HFF-Myc (cell line): Measurements from ENCODE around the gene MED29.

Source experiments
- DNase-seq: peaks from one replicate; pipeline ENCODE4 v3.0.0-alpha.2; 2011; ENCODE audit warnings: low read depth; ENCODE audit errors: extremely low read depth
- H3K4me3 ChIP-seq: replicated peaks from 2 replicates; pipeline ENCODE4 v1.5.1; 2011; ENCODE audit warnings: low read depth, mild to moderate bottlenecking, control low read depth, low read length
- CTCF ChIP-seq: IDR thresholded peaks from 2 replicates; pipeline ENCODE4 v1.5.1; 2012; ENCODE audit warnings: mild to moderate bottlenecking, low read depth, low read length, control low read depth; ENCODE audit errors: missing control alignments

Gene MED29

GRCh38 chr19:39423258-39424086, 32.3 kb downstream of the MED29 start:
- DNase-seq = no peak
- TF ChIP-seq CTCF = no peak
- no peak overlapping the region for H3K4me3 ChIP-seq

- no peak for DNase-seq
- TF ChIP-seq CTCF = no peak
- no peak overlapping the region for H3K4me3 ChIP-seq
Observed at GRCh38 chr19:39424934-39425333, 33.8 kb downstream of the MED29 start.

- no peak overlapping the region for H3K4me3 ChIP-seq
- no peak for TF ChIP-seq CTCF
- no peak for DNase-seq
Observed at GRCh38 chr19:39425744-39426143, 34.6 kb downstream of the MED29 start.

- TF ChIP-seq CTCF = no peak
- DNase-seq = no peak
- no peak overlapping the region for H3K4me3 ChIP-seq
Observed at GRCh38 chr19:39426170-39426569, 35.0 kb downstream of the MED29 start.

GRCh38 chr19:39427707-39428106, 36.5 kb downstream of the MED29 start:
- TF ChIP-seq CTCF = no peak
- H3K4me3 ChIP-seq = no peak overlapping the region
- no peak for DNase-seq

- no peak for DNase-seq
- no peak for TF ChIP-seq CTCF
- H3K4me3 ChIP-seq = no peak overlapping the region; the same call in 1 of the 2 replicates
Observed at GRCh38 chr19:39428283-39429112, 37.3 kb downstream of the MED29 start.
